ENCODE results near the gene SORCS2. TPM values are rescaled to one million over a fixed set of nuclear protein-coding genes. Genes with fewer than 3 reads are reported as not detected.

SORCS2 gene
- under 0.01 TPM for total RNA-seq

DNA sequence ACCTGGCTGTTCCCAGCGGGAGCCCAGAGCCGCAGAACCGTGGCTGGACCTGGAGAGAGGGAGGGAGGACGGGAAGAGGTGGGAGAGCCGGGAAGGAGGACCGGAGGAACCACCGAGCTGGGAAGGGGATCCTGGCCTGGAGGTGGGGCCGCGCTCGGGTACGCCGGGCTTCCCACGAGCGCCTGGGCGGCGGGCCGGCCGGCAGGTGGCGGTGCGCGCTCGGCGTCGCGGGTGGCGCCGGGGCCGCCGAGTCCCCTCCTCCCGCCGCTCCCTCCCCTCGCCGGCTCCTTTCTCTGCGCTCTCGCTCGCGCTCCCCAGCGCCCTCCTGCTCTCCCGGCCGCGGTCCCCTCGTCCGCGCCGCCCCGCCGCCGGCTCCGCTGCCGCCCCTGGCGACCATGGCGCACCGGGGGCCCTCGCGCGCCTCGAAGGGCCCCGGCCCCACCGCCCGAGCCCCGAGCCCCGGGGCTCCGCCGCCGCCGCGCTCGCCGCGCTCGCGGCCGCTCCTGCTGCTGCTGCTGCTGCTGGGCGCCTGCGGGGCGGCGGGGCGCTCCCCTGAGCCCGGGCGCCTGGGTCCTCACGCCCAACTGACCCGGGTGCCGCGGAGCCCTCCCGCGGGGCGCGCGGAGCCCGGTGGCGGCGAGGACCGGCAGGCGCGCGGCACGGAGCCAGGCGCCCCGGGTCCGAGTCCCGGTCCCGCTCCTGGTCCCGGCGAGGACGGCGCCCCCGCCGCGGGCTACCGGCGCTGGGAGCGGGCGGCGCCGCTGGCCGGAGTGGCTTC is at the start of gene SORCS2:
SORCS2 (plus strand) TSS at position 287 of the 778 bp plus-strand sequence.
- DNase-seq (ENCODE audit: low read depth in 2 of 3, low spot score in 2 of 3) = peak in 2 of 3 donors; percentile 62 to 73

DNA sequence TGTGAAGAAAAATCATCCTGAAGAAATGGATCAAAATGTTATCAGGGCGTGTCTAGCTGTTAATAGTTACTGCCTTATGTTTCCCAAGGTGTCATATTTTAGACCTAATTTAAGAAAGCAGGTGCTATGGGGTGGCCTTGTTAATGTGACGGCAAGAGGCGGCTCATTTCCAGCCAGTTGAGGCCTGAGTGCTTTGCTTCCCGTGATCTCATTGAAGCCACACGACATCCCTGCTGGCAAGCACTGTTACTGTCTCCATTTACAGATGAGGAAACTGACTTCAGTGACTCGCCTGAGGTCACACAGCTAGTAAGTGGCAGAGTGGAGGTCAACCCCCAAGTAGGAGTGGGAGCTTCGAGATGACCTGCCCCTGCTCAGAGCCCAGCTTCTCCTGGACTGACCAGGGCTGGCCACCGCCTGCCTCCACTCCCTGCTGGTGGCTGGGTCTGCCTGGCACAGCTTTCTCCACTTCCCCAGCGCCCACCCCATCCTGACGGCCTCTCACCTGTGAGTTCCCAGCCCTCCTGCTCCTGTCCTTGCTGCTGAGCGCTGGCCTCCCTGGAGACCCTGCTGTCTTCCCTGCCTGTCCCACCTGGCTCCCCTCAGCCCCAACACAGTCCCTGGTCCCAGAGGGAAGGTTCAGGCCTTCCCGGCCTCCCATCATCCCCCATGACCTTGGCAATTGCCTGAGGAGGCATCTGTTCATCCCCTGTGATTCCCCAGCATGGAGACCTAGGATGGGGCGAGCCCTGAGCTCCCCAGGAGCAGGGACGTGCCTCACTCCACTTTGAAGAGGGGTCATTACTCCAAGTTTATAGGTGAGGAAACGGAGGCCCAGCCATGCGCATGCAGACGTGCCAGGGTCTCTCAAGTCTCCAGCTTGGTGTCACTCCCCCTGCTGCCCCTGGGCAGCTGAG is 47.7 kb upstream of the SORCS2 start:
- no peak for DNase-seq (ENCODE audit: low read depth in 2 of 3, low spot score in 2 of 3)

- DNase-seq (ENCODE audit: low read depth in 2 of 3, low spot score in 2 of 3) = no peak
These were observed 46.9 kb upstream of the SORCS2 start for GRCh38 chr4:7145291-7145934.

GRCh38 chr4:7146059-7146785 is 46.1 kb upstream of the SORCS2 start:
- no peak for DNase-seq (ENCODE audit: low read depth in 2 of 3, low spot score in 2 of 3)

DNA sequence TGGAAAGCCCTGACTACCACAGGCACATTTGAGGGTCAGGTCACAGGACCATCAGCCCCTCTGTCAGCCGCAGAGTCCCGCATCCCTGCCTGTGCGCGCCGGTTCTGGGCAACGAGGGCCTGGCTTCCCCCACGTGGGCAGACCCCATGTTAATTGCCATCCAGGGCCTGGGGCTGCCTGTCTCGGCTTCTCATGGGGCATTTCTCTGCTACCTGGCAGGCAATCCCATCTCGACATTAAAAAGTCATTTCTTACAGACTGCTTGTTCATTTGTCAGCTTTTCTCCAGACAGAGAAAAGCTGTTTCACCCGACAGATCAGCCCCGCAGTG is 45.6 kb upstream of the SORCS2 start:
- DNase-seq (ENCODE audit: low read depth in 2 of 3, low spot score in 2 of 3) = no peak

DNA sequence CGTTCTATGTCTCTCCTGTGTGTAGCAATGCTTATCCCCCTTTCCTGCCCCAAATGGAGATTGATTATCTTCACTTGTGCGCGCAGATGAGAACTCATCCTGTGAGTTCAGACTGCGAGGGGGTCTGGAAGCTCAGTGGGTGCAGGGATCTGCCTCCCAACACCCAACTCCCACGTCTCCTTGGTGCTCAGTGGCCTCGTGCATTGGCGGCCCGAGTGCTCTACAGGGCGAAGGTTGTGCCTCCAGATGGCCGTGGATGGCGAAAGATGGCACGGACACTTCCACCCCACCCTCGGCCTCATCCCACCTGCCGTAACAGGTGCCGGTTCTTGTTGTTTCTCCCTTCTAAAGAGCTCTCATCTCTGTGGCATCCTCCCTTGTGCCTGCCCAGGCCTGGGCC is 45.1 kb upstream of the SORCS2 start:
- DNase-seq (ENCODE audit: low read depth in 2 of 3, low spot score in 2 of 3) = no peak

DNA sequence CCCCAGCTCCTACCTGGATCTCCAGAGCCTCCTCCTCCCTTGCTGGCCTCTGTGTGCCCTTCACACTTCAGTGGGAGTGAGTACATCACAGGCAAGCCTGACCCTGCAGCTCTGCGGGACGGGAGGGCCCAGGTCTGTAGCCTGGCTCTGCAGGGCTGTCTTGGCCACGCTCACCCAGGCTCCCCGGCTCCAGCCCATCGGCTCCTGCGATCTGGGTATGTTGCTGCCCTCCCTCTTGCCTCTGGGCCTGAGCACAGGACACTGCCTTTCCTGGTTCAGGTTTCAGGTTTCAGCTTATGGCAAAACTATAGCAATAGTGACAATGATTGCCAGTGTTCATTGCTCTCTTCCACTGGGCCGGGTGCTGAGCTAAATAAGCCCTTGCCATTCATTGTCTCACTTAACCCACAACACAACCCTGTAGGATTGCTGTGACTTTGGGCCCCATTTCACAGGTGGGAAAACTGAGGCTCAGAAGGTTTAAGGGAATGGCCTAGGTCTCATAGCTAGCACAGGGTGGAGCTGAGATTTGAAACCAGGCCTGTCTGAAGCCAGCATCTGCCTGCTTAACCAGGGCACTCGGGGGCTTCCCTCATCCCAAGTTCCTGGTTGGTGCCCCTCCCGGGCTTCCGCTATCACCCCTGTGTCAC is 44.6 kb upstream of the SORCS2 start:
- no peak for DNase-seq (ENCODE audit: low read depth in 2 of 3, low spot score in 2 of 3)

DNA sequence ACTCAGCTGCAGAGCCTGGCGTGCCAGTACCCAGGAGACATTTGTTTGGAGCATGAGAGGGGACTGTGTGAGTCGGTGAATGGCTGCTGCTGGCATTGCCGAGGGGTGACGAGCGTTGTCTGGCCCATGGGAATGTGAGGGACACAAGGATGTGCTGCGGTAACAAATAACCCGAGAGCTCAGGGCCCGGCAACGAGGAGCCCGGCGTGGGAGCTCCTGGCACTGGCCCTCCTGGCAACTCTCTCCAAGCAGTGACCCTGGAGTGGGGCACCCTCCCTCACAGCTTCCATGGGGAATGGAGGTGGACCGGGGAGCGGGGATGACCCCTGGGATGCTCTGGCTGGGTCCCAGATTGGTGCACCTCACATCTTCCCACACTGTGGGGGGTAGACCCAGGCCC is 44.0 kb upstream of the SORCS2 start:
- DNase-seq (ENCODE audit: low read depth in 2 of 3, low spot score in 2 of 3) = no peak

DNA sequence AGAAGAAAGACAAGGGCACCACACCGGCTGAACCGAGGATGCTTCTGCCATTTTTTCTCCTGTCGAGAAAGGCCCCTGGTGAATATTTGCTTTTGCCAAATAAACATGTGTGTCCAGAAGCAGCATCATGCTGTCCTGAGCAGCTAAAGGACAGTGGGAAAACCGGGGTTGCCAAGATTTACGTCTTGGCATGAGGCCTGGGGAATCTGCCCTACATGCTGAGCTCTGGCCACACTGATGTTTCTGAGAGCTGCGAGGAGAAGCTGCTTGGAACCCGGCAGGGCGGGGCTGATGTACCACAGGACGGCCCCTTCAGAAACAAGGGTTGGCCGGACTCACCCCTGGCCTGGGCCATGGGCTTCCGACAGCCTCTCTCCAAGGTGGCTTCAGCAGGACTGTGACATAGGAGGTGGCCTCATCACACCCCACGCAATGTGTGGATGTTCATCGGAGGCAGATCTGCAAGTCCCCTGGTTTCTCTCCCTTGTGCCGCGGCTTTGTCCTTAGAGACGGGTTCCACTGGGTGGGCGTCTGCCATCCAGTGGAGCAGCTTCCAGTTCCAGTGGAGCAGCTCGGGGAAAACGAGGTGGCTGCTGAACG is 42.2 kb upstream of the SORCS2 start:
- no peak for DNase-seq (ENCODE audit: low read depth in 2 of 3, low spot score in 2 of 3)

DNA sequence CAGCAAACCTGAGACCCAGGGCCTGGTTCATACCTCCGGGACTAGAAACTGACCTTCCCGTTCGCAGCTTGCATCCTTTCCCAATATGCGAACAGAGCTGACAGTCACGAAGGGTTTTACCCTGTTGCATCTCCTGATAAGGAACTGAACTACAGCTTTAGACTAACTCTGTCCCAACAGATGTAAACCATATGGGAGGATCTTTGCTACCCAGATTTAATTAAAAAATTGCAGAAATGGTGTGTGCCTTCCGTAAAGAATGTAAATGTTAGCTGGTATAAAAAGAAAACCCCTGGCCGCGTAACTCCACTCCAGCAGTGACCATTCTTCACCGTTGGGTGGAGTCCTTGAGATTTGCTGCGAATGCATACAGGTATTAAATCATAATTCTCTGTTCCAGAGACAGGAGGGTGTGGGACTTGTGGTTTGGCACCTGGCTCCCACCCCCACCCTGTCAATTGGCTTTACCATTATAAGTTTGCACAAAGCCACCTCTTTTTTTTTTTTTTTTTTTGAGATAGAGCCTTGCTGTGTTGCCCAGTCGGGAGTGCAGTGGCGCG is 40.6 kb upstream of the SORCS2 start:
- DNase-seq (ENCODE audit: low read depth in 2 of 3, low spot score in 2 of 3) = no peak

DNA sequence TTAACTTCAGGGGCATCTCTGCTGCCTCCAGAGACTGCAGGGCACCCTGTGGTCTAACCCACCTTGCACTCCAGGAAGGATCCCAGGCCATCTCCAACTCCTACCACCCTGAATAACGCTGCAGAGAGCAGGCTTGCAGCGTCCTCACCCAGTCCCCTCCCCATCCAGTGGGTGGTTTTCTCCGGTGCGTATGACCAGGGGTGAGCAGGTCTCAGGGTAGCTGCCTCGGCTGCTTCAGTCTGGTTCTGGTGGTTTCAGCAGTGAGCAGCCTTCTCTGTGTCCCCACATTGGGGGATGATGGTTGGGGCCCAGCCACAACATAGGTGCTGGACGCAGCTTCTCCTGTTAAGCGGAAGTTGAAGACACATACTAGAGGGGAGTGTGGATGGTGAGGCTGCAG is 38.6 kb upstream of the SORCS2 start:
- DNase-seq (ENCODE audit: low read depth in 2 of 3, low spot score in 2 of 3) = no peak

- no peak for DNase-seq (ENCODE audit: low read depth in 2 of 3, low spot score in 2 of 3)
These were observed 37.9 kb upstream of the SORCS2 start for GRCh38 chr4:7154351-7154981.

DNA sequence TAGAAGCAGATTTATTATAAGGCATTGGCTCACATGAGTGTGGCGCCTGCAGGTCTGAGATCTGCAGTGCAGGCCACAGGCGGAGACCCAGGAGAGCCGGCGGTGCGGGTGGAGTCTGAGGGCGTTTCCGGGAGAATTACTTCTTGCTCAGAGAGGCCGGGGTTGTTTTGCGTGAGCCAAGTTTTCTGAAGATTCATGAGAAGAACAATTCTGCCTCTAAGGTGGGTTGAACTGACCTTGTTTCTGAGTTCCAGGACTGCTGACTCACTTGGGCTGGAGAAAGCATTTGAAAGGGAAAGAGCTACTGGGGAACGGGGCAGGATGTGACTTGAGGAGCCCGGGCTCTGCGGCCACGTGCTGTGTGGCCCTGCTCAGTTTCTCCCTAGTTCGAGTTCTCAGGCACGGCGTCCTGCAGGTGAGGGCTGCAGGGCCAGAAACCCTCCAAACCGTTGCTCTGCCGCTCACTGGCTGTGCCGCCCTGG is 36.7 kb upstream of the SORCS2 start:
- no peak for DNase-seq (ENCODE audit: low read depth in 2 of 3, low spot score in 2 of 3)

DNA sequence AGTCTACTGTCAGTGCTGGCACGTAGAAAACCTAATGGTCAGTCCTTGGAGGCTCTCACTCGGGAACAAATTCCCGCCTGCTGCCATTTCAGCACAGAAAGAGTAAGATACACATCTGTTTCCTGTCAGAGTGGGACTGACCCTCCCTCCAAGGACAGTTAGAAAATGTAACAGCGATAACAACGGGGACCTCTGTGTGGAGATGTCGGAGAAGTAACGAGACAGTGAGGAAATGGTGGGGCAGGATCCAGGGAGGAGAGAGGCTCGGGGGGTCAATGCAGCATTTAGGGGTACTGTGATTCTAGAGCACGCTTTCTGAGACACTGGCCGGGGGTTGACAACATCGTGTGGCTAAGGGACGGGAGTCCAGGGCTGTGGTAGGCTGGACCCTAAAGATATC is 36.0 kb upstream of the SORCS2 start:
- DNase-seq (ENCODE audit: low read depth in 2 of 3, low spot score in 2 of 3) = no peak

GRCh38 chr4:7156761-7157488 is 35.4 kb upstream of the SORCS2 start:
- DNase-seq (ENCODE audit: low read depth in 2 of 3, low spot score in 2 of 3) = no peak

DNA sequence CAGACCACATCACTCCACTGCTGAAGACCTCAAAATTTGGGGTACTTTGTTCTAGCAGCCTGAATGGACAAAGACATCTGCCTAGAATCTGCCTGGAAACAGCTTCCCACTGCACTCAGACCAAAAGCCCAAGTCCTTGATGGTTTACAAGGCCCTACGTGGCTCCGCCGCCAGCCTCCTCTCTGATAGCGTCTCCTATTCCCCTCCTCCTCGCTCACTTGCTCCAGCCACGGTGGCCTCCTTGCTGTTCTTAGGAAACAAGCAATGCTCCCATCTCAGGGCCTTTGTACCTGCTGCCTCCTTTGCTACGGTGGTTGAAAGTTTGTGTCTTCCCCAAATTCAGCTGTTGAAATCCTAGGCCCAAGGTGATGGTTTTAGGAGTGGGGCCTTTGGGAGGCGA is 34.7 kb upstream of the SORCS2 start:
- DNase-seq (ENCODE audit: low read depth in 2 of 3, low spot score in 2 of 3) = no peak

DNA sequence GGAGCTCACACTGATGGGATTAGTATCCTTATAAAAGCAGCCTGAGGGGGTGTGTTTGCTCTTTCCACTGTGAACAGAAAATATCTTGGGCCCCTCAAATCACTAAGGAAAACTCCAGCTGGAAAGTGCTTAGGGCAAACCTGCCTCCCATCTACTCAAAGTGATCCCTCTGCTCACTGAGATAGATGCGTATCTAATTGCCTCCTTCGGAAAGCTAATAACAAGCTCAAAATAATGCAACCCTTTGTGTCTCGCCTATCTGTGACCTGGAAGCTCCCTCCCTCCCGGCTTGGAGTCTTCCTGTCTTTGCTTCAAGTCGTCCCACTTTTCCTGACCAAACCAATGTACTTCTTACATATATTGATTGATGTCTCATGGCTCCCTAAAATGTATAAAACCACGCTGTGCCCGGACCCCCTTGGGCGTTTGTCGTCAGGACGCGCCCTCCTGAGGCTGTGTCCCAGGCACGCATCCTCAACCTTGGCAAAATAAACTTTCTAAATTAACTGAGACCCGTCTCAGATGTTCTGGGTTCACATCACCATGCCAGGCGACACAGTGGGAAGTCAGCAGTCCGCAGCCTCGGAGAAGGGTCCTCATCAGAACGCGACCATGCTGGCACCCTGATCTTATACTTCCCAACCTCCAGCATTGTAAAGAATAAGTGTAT is 34.1 kb upstream of the SORCS2 start:
- DNase-seq (ENCODE audit: low read depth in 2 of 3, low spot score in 2 of 3) = no peak

DNA sequence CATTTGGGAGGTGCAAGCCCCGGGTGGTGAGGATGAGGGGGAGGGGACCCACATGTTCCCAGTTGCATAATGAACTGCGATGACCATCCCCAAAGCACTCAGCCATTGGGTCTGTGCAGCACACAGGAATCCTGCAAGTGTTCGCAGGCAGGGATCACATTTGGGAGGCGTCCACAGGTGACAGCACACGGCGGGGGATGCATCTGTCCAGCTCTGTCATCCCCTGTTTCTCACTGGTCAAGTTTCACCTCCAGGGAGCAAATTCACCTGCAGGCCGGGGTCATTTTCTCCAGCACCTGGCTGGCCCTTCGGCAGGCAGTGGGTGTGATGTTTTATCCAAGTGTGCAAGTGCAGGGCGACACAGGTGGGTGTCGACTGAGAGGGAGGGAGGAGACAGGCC is 33.3 kb upstream of the SORCS2 start:
- DNase-seq (ENCODE audit: low read depth in 2 of 3, low spot score in 2 of 3) = no peak

Data from hematopoietic multipotent progenitor cell (in vitro differentiated cells).